ENCODE data around the gene HERC6.

DNA sequence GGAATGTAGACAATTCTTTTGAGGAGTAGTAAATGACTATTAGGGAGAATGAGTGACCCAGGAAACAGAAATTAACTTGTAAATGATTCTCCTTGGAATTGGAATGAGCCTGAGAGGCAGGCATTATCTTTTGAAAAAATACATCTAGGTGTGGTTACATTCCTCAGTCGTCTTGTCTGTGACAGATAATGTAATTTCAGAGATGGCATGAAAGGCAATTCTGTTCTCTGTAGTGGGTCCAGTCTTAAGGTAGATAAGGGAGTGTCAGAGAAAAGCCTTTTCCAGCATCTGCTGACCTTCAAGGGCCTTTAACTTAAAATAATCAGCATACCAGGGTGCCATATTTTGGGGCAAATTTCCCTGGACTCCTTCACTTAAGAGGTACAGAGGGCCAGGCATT, 35.1 kb downstream of the HERC6 start:
- TF ChIP-seq, protein P1, sequence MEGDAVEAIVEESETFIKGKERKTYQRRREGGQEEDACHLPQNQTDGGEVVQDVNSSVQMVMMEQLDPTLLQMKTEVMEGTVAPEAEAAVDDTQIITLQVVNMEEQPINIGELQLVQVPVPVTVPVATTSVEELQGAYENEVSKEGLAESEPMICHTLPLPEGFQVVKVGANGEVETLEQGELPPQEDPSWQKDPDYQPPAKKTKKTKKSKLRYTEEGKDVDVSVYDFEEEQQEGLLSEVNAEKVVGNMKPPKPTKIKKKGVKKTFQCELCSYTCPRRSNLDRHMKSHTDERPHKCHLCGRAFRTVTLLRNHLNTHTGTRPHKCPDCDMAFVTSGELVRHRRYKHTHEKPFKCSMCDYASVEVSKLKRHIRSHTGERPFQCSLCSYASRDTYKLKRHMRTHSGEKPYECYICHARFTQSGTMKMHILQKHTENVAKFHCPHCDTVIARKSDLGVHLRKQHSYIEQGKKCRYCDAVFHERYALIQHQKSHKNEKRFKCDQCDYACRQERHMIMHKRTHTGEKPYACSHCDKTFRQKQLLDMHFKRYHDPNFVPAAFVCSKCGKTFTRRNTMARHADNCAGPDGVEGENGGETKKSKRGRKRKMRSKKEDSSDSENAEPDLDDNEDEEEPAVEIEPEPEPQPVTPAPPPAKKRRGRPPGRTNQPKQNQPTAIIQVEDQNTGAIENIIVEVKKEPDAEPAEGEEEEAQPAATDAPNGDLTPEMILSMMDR (IDR thresholded peaks at IDR 0.05): no peak
- TF ChIP-seq, protein P2, sequence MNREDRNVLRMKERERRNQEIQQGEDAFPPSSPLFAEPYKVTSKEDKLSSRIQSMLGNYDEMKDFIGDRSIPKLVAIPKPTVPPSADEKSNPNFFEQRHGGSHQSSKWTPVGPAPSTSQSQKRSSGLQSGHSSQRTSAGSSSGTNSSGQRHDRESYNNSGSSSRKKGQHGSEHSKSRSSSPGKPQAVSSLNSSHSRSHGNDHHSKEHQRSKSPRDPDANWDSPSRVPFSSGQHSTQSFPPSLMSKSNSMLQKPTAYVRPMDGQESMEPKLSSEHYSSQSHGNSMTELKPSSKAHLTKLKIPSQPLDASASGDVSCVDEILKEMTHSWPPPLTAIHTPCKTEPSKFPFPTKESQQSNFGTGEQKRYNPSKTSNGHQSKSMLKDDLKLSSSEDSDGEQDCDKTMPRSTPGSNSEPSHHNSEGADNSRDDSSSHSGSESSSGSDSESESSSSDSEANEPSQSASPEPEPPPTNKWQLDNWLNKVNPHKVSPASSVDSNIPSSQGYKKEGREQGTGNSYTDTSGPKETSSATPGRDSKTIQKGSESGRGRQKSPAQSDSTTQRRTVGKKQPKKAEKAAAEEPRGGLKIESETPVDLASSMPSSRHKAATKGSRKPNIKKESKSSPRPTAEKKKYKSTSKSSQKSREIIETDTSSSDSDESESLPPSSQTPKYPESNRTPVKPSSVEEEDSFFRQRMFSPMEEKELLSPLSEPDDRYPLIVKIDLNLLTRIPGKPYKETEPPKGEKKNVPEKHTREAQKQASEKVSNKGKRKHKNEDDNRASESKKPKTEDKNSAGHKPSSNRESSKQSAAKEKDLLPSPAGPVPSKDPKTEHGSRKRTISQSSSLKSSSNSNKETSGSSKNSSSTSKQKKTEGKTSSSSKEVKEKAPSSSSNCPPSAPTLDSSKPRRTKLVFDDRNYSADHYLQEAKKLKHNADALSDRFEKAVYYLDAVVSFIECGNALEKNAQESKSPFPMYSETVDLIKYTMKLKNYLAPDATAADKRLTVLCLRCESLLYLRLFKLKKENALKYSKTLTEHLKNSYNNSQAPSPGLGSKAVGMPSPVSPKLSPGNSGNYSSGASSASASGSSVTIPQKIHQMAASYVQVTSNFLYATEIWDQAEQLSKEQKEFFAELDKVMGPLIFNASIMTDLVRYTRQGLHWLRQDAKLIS (CRISPR knock-in tag; IDR thresholded peaks at IDR 0.05; ENCODE audit: borderline replicate concordance): no peak
- TF ChIP-seq, protein P3, sequence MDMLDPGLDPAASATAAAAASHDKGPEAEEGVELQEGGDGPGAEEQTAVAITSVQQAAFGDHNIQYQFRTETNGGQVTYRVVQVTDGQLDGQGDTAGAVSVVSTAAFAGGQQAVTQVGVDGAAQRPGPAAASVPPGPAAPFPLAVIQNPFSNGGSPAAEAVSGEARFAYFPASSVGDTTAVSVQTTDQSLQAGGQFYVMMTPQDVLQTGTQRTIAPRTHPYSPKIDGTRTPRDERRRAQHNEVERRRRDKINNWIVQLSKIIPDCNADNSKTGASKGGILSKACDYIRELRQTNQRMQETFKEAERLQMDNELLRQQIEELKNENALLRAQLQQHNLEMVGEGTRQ (CRISPR knock-in tag; IDR thresholded peaks at IDR 0.05): no peak
- TF ChIP-seq JUN (CRISPR knock-in tag; IDR thresholded peaks at IDR 0.05): no peak
- TF ChIP-seq, protein P4, sequence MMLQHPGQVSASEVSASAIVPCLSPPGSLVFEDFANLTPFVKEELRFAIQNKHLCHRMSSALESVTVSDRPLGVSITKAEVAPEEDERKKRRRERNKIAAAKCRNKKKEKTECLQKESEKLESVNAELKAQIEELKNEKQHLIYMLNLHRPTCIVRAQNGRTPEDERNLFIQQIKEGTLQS (CRISPR knock-in tag; conservative IDR thresholded peaks at IDR 0.05): no peak
